Gastrocnemius medialis (tissue), 4 donors: Measurements from ENCODE around the gene TMUB1.

Experiments
- POLR2A ChIP-seq, 2 donors: fragments of 450-650 bp; IDR thresholded peaks; one replicate each; pipeline ENCODE4 v1.6.1; 2017; ENCODE audit warnings: antibody characterized with exemption in 2 of 2, mild to moderate bottlenecking in 2 of 2, moderate library complexity in 2 of 2
- TF ChIP-seq, protein P1 (sequence below), 5 experiments: fragments of 450-650 bp in 3 of 5; fragments of 200-600 bp in 2 of 5; sonication (generic) in 2 of 5; IDR thresholded peaks in 4 of 5; conservative IDR thresholded peaks in 1 of 5; 1 replicate in 4 of 5; 2 replicates in 1 of 5; pipeline ENCODE4 v1.5.1; 2016 to 2019; ENCODE audit warnings: antibody characterized with exemption in 5 of 5, mild to moderate bottlenecking in 3 of 5, moderate library complexity in 3 of 5

DNA sequence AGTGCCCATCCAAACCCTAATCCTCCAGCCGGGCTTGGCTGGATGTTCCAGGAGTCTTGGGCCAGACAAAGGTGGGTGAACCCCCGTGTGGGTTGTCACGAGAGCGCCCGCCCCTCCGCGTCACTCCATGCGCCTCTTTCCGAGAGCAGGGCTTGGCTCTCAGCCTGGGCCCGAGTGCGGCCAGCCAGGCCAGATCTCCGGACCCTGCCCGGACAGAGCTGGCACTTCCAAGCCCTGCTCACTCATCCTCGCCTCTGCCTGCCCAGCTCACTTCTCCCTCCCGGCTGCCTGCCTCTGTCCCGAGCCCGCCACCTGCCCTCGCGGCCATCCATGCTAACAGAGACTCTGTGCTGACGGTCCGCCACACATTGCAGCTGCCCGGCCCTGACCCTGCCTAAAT lies 37.6 kb upstream of the TMUB1 start:
- TF ChIP-seq, protein P1, sequence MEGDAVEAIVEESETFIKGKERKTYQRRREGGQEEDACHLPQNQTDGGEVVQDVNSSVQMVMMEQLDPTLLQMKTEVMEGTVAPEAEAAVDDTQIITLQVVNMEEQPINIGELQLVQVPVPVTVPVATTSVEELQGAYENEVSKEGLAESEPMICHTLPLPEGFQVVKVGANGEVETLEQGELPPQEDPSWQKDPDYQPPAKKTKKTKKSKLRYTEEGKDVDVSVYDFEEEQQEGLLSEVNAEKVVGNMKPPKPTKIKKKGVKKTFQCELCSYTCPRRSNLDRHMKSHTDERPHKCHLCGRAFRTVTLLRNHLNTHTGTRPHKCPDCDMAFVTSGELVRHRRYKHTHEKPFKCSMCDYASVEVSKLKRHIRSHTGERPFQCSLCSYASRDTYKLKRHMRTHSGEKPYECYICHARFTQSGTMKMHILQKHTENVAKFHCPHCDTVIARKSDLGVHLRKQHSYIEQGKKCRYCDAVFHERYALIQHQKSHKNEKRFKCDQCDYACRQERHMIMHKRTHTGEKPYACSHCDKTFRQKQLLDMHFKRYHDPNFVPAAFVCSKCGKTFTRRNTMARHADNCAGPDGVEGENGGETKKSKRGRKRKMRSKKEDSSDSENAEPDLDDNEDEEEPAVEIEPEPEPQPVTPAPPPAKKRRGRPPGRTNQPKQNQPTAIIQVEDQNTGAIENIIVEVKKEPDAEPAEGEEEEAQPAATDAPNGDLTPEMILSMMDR (IDR thresholded peaks at IDR 0.05 in 4 of 5, conservative IDR thresholded peaks at IDR 0.05 in 1 of 5), result no peak
- TF ChIP-seq POLR2A (IDR thresholded peaks at IDR 0.05), result no peak
